Measurements from ENCODE around the gene PPM1B.

PPM1B gene

GRCh38 chr2:44192646-44193045 lies 24.0 kb downstream of the PPM1B start:
- H3K4me2 ChIP-seq (ENCODE audit: low read length), result no peak overlapping the region

GRCh38 chr2:44195714-44196113 lies 27.0 kb downstream of the PPM1B start:
- Histone ChIP-seq H4K20me1 (ENCODE audit: control insufficient read depth, insufficient read depth, low read depth, low read length) (no peaks in the 10 kb centered on the region), H3K9me3 (ENCODE audit: control insufficient read depth, insufficient read depth, low read length) (no peaks in the 10 kb centered on the region), H3F3A (ENCODE audit: control insufficient read depth, insufficient read depth) (no peaks in the 10 kb centered on the region), H3K27ac (ENCODE audit: low read depth, low read length) (no peak overlapping the region), H3K9me2 (replicated peaks; ENCODE audit: control insufficient read depth, low read length) (no peaks in the 10 kb centered on the region), H3K4me3 (ENCODE audit: low read length) (no peak overlapping the region), H3K4me1 (ENCODE audit: control insufficient read depth, low read length) (no peaks in the 10 kb centered on the region), H3K79me2 (ENCODE audit: control insufficient read depth, low read length) (peaks cover 83% of the 10 kb centered on the region), H3K36me3 (ENCODE audit: control insufficient read depth, low read length) (peaks cover under 1% of the 10 kb centered on the region; the same call in 1 of the 2 replicates), H3K27me3 (ENCODE audit: control insufficient read depth, low read length) (no peaks in the 10 kb centered on the region), H3K4me2 (ENCODE audit: low read length) (no peak overlapping the region)
- TF ChIP-seq EZH2phosphoT487 (IDR thresholded peaks at IDR 0.05; ENCODE audit: borderline replicate concordance, low read length), result no peak
- TF ChIP-seq CTCF (IDR thresholded peaks at IDR 0.05; ENCODE audit: low read depth, low read length, poor library complexity, severe bottlenecking), result no peak

More at GRCh38 chr2:44192646-44193045, 24.0 kb downstream of the PPM1B start:
- Histone ChIP-seq H4K20me1 (ENCODE audit: control insufficient read depth, insufficient read depth, low read depth, low read length) (peaks cover 5% of the 10 kb centered on the region; the same call in 1 of the 2 replicates), H3K4me1 (ENCODE audit: control insufficient read depth, low read length) (peaks cover 3% of the 10 kb centered on the region; the same call in 1 of the 2 replicates), H3F3A (ENCODE audit: control insufficient read depth, insufficient read depth) (no peaks in the 10 kb centered on the region), H3K4me3 (ENCODE audit: low read length) (no peak overlapping the region), H3K9me2 (replicated peaks; ENCODE audit: control insufficient read depth, low read length) (no peaks in the 10 kb centered on the region), H3K36me3 (ENCODE audit: control insufficient read depth, low read length) (no peaks in the 10 kb centered on the region), H3K27me3 (ENCODE audit: control insufficient read depth, low read length) (no peaks in the 10 kb centered on the region), H3K9me3 (ENCODE audit: control insufficient read depth, insufficient read depth, low read length) (no peaks in the 10 kb centered on the region), H3K27ac (ENCODE audit: low read depth, low read length) (no peak overlapping the region), H3K79me2 (ENCODE audit: control insufficient read depth, low read length) (peaks cover 91% of the 10 kb centered on the region)
- TF ChIP-seq CTCF (IDR thresholded peaks at IDR 0.05; ENCODE audit: low read depth, low read length, poor library complexity, severe bottlenecking) (no peak), EZH2phosphoT487 (IDR thresholded peaks at IDR 0.05; ENCODE audit: borderline replicate concordance, low read length) (no peak)

GRCh38 chr2:44197816-44198215 lies 29.1 kb downstream of the PPM1B start:
- H3K79me2 ChIP-seq (ENCODE audit: control insufficient read depth, low read length), result peaks cover 80% of the 10 kb centered on the region
- H3K36me3 ChIP-seq (ENCODE audit: control insufficient read depth, low read length), result peaks cover 17% of the 10 kb centered on the region
- TF ChIP-seq CTCF (IDR thresholded peaks at IDR 0.05; ENCODE audit: low read depth, low read length, poor library complexity, severe bottlenecking), result no peak
- TF ChIP-seq EZH2phosphoT487 (IDR thresholded peaks at IDR 0.05; ENCODE audit: borderline replicate concordance, low read length), result no peak
- no peak overlapping the region for H3K27ac ChIP-seq (ENCODE audit: low read depth, low read length)
- H3K4me3 ChIP-seq (ENCODE audit: low read length), result no peak overlapping the region
- H3K9me3 ChIP-seq (ENCODE audit: control insufficient read depth, insufficient read depth, low read length), result no peaks in the 10 kb centered on the region
- H3K9me2 ChIP-seq (replicated peaks; ENCODE audit: control insufficient read depth, low read length), result no peaks in the 10 kb centered on the region
- H3K4me2 ChIP-seq (ENCODE audit: low read length), result no peak overlapping the region
- H3K4me1 ChIP-seq (ENCODE audit: control insufficient read depth, low read length), result no peaks in the 10 kb centered on the region
- no peaks in the 10 kb centered on the region for H3F3A ChIP-seq (ENCODE audit: control insufficient read depth, insufficient read depth)
- no peaks in the 10 kb centered on the region for H4K20me1 ChIP-seq (ENCODE audit: control insufficient read depth, insufficient read depth, low read depth, low read length)
- no peaks in the 10 kb centered on the region for H3K27me3 ChIP-seq (ENCODE audit: control insufficient read depth, low read length)
